GM12891 (cell line): ENCODE data around the gene ABHD17C.

Experiments used
- DNase-seq: peaks from one replicate; pipeline ENCODE4 v3.0.0; 2011; ENCODE audit warnings: low spot score; ENCODE audit not compliant: insufficient read length
- FAIRE-seq: peaks from 2 replicates; lab custom pipeline; 2011; peaks lifted over from hg19 to GRCh38; lab: Jason Lieb, UNC
- PAX5 ChIP-seq: IDR thresholded peaks from 2 replicates; pipeline ENCODE4 v1.6.1; 2011; ENCODE audit warnings: low read length, moderate library complexity, mild to moderate bottlenecking; ENCODE audit not compliant: insufficient read depth, severe bottlenecking
- POLR2A ChIP-seq: IDR thresholded peaks from 2 replicates; pipeline ENCODE4 v1.6.1; 2011; ENCODE audit warnings: low read depth, low read length, control low read depth
- POLR2AphosphoS5 ChIP-seq: IDR thresholded peaks from 2 replicates; pipeline ENCODE4 v1.6.1; 2011; ENCODE audit warnings: low read depth, low read length, control low read depth
- POU2F2 ChIP-seq: IDR thresholded peaks from 2 replicates; pipeline ENCODE4 v1.6.1; 2011; ENCODE audit warnings: low read depth, mild to moderate bottlenecking, control low read depth, low read length, moderate library complexity
- SPI1 ChIP-seq: IDR thresholded peaks from 2 replicates; pipeline ENCODE4 v1.6.1; 2011; ENCODE audit warnings: low read depth, low read length, control low read depth
- TAF1 ChIP-seq: IDR thresholded peaks from 2 replicates; pipeline ENCODE4 v1.6.1; 2011; ENCODE audit warnings: low read depth, low read length, control low read depth

ABHD17C gene

GRCh38 chr15:80773122-80773551 is 78.0 kb downstream of the ABHD17C start:
- DNase-seq (no peak), FAIRE-seq (no peak)
- TF ChIP-seq TAF1 = no peak

GRCh38 chr15:80773792-80774352 is 78.8 kb downstream of the ABHD17C start:
- FAIRE-seq (no peak), DNase-seq (no peak)
- TF ChIP-seq SPI1 (no peak), POLR2A (no peak), TAF1 (no peak), POLR2AphosphoS5 (no peak), PAX5 (no peak), POU2F2 (no peak)

- no peak for TF ChIP-seq PAX5
- TF ChIP-seq SPI1 = no peak
- no peak for TF ChIP-seq POU2F2
- TF ChIP-seq TAF1 = no peak
- DNase-seq (no peak), FAIRE-seq (no peak)
Measured at GRCh38 chr15:80774486-80774885, 79.4 kb downstream of the ABHD17C start.

- no peak for DNase-seq
- TF ChIP-seq SPI1 (no peak), POLR2AphosphoS5 (no peak), POLR2A (no peak), TAF1 (no peak), PAX5 (no peak), POU2F2 (no peak)
- FAIRE-seq = no peak
Measured at GRCh38 chr15:80775338-80775737, 80.2 kb downstream of the ABHD17C start.

GRCh38 chr15:80776420-80777045 is 81.4 kb downstream of the ABHD17C start:
- no peak for TF ChIP-seq POLR2AphosphoS5
- TF ChIP-seq PAX5 = no peak
- 0 out of 2 replicates have a peak, but pooled peaks have one; percentile 43 for TF ChIP-seq POU2F2
- no peak for TF ChIP-seq SPI1
- TF ChIP-seq TAF1 = no peak
- no peak for TF ChIP-seq POLR2A
- FAIRE-seq = peak; percentile 87
- peak; percentile 52 for DNase-seq

- TF ChIP-seq SPI1 (no peak), POU2F2 (no peak), POLR2AphosphoS5 (no peak), TAF1 (no peak), PAX5 (no peak), POLR2A (no peak)
- DNase-seq = no peak
- no peak for FAIRE-seq
Measured at GRCh38 chr15:80777137-80777536, 82.0 kb downstream of the ABHD17C start.

GRCh38 chr15:80777826-80778620 is 82.9 kb downstream of the ABHD17C start:
- no peak for FAIRE-seq
- DNase-seq = no peak
- TF ChIP-seq SPI1 (no peak), PAX5 (no peak), POLR2A (no peak), TAF1 (no peak), POU2F2 (no peak), POLR2AphosphoS5 (no peak)

GRCh38 chr15:80778621-80778963 is 83.5 kb downstream of the ABHD17C start:
- DNase-seq (no peak), FAIRE-seq (no peak)
- TF ChIP-seq POLR2AphosphoS5 (no peak), POU2F2 (no peak), PAX5 (no peak), POLR2A (no peak)

- TF ChIP-seq PAX5 (no peak), TAF1 (no peak), POLR2A (no peak), SPI1 (no peak), POU2F2 (no peak), POLR2AphosphoS5 (no peak)
- FAIRE-seq (no peak), DNase-seq (peak; percentile 76)
Measured at GRCh38 chr15:80778964-80779657, 84.0 kb downstream of the ABHD17C start, which contains the start of gene CEMIP. TSS of gene CEMIP (plus strand) at chr15:80779370. CDS start at chr15:80873880, 94,510 bp downstream.
